A375 (cell line): ENCODE measurements around the gene CCR3. TPM values are rescaled to one million over a fixed set of nuclear protein-coding genes. Genes with fewer than 3 reads are reported as not detected.

ENCODE experiments used
- total RNA-seq: library from RNA; depleted of rRNA; stranded (reverse); fragments of >200 nt; shearing (Covaris generic); gene quantifications from 2 replicates; pipeline ENCODE4 v1.2.3, GENCODE V29; 2014; rRNA removed

Gene CCR3
- not detected in 2 replicates for total RNA-seq

DNA sequence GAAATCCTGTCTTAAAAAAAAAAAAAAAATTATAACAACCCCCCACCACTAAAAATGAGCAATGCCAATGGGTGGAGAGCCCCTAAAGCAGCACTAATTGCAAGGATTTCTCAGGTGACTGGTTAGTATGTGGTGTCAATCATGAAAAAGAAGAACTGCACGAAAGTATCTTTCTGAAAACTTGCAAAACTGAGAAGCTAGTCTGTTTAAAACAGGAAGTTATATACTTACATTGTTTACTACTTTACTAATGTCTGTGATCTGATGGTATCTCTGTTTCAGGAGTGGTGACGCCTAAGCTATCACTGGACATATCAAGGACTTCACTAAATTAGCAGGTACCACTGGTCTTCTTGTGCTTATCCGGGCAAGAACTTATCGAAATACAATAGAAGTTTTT is at the start of gene CCR3:
CCR3 (plus strand) TSS at position 341 of the 400 bp plus-strand sequence. CDS start 22,699 bp downstream, outside the sequence.

DNA sequence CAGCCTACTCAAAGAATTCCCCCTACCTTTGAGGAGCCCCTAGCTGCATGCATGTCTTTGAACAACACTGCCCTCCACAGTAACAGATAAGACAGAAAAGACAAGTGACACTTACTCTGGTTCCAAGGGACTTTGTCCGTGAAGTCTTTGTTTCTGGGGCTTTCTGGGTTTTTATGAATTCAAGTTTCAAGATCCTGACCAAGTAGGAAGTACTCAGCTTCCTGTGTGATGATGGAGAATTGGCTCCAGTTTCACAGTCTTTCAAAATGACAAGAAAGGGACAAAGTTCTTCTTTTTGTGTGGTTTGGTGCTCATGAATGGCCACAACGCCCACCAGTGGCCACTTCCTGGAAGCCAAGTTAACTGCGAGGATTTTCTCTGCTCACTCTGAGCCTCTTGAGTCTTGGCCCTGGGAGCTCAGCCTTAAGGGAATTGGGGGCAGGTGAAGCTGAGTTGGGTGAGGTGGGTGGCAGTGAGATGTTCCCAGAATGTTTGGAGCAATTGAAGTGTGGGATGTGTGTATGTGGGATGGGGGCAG is 34.0 kb upstream of the CCR3 start, which contains the start of gene CCR1:
CCR1 (minus strand) TSS at position 147 of the 538 bp plus-strand sequence. CDS start 4,000 bp downstream, outside the sequence.

Other genes with a start within 250 kb of the CCR3 start
- gene FYCO1, start 246.6 kb upstream of the CCR3 start, total RNA-seq, result 9.2 and 10.7 TPM in 2 replicates
- not detected in 2 replicates for gene XCR1, start 215.0 kb upstream of the CCR3 start, total RNA-seq
- gene CCR1, start 34.1 kb upstream of the CCR3 start, total RNA-seq, result 0.03 TPM in 1 of 2 replicates, not detected in the other
- not detected in 2 replicates for gene CCR2, start 111.7 kb downstream of the CCR3 start, total RNA-seq
- gene CCR5, start 128.5 kb downstream of the CCR3 start, total RNA-seq, result not detected in 2 replicates
- gene CCRL2, start 164.8 kb downstream of the CCR3 start, total RNA-seq, result not detected in 2 replicates
- gene LTF, start 222.4 kb downstream of the CCR3 start, total RNA-seq, result 0.04 TPM in 1 of 2 replicates, not detected in the other